Measurements from ENCODE around the gene ZBTB26.
"Not testable (repeated sequence)": the region's sequence is repeated elsewhere in the genome, so short reads cannot be mapped to it uniquely, and the experiment has no call there.

Gene ZBTB26

DNA sequence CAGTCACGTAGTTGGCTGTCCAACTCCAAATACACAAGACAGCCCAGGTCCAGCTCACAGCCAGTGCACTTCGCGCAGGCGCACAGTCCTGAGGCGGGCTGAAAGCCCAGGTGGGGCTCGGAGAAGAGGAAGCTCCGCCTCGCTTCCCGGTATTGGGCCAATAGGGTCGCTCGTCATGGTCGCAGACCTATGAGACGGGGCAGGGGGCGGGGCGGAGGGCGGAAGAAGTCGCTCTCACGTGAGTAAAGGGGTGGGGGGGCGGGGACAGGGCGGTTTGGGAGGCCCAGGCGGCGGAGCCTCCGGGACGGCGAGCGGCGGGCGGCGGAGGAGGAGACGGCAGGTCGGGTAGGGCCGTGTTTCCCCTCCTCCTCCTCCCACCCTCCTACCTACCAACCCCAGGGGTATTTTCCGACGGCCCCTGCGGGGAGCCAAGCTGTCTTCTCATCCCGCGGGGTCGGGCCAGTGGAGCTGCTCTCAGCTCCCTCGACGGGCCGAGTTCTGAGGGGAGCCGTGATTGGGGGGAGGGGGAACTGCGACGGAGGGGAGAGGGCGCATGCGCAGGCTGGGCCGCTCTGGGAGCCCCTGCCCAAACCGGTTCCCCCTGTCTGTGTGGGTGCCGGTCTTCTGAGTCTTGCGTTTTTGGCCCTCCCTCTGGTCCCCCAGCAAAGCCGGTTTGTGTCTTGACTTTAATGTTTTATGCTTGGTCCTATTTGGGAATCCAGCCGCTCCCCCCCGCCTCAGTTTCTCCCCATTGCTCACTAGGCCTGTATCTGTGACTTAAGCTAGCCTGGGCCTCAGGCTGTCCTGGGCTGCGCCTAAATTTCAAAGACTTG is 9.7 kb upstream of the ZBTB26 start, which contains the start of gene RABGAP1:
Gene RABGAP1 (plus strand): TSS at position 272 of the 833 bp plus-strand sequence. CDS start 16,040 bp downstream, outside the sequence.
- DNase-seq (peak; percentile 95), ATAC-seq (replicated peaks) (peak; percentile 98)
- Mint-ChIP-seq H3K9me3 (peaks cover 0 to 1% of the 10 kb centered on the region in 2 donors), H3K27me3 (no peaks in the 10 kb centered on the region), H3K4me1 (peaks cover 18 to 31% of the 10 kb centered on the region in 2 donors), H3K4me3 (peak within 1 kb of the TSS; percentile 96 to 97), H3K27ac (peak within 1 kb of the TSS; percentile 97), H3K36me3 (peaks cover 16 to 34% of the 10 kb centered on the region in 2 donors)

DNA sequence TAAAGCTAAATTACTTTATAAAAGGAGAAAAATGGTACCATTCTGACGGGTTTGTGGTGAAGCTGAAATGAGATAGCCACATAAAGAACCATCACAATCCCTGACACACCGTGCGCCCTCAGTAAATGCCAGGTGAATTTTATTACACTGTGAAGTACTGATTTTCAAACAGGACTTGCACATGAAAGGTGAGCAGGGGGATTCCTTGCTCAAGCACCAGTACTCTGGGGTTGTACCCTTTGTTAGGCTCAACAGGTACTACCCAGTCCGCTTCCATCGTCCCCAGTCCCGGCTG is 9.1 kb upstream of the ZBTB26 start:
- peaks cover 0 to 1% of the 10 kb centered on the region in 2 donors for H3K9me3 Mint-ChIP-seq
- DNase-seq (no peak), ATAC-seq (replicated peaks) (no peak)
- H3K27ac Mint-ChIP-seq = peak overlapping the region; percentile 97
- peaks cover 16 to 26% of the 10 kb centered on the region in 2 donors for H3K4me1 Mint-ChIP-seq
- H3K36me3 Mint-ChIP-seq = peaks cover 16 to 34% of the 10 kb centered on the region in 2 donors
- H3K27me3 Mint-ChIP-seq = no peaks in the 10 kb centered on the region
- peak overlapping the region; percentile 96 to 97 for H3K4me3 Mint-ChIP-seq

GRCh38 chr9:122939601-122940000 is 8.3 kb upstream of the ZBTB26 start:
- H3K27me3 Mint-ChIP-seq = no peaks in the 10 kb centered on the region
- peaks cover 0 to 1% of the 10 kb centered on the region in 2 donors for H3K9me3 Mint-ChIP-seq
- peak overlapping the region; percentile 33 to 34 for H3K4me3 Mint-ChIP-seq
- peaks cover 18 to 36% of the 10 kb centered on the region in 2 donors for H3K36me3 Mint-ChIP-seq
- H3K4me1 Mint-ChIP-seq = peaks cover 13 to 28% of the 10 kb centered on the region in 2 donors
- no peak for ATAC-seq (replicated peaks)
- DNase-seq = no peak
- H3K27ac Mint-ChIP-seq = no peak overlapping the region

DNA sequence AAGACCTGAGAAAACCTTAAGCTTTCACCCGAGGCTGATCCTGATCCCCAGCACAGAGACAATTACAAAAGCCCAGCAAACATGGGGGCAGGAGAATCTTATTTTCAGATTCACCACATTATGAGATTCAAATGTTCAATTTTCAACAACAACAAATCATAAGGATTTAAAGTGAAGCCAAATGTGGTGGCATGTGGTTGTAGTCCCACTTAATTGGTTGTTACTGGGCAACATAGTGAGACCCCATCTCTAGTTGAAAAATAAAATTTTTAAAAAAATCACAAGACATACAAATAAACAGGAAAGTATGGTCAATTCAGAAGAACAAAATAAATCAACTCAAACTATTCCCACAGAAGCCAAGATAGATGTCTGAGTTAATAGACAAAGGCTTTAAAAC is 5.6 kb upstream of the ZBTB26 start:
- DNase-seq = no peak
- H3K9me3 Mint-ChIP-seq = peaks cover 0 to 1% of the 10 kb centered on the region in 2 donors
- no peaks in the 10 kb centered on the region for H3K27me3 Mint-ChIP-seq
- H3K4me3 Mint-ChIP-seq = no peak overlapping the region
- H3K4me1 Mint-ChIP-seq = peaks cover 14 to 32% of the 10 kb centered on the region in 2 donors
- no peak overlapping the region for H3K27ac Mint-ChIP-seq
- ATAC-seq (replicated peaks) = no peak
- peaks cover 18 to 33% of the 10 kb centered on the region in 2 donors for H3K36me3 Mint-ChIP-seq

DNA sequence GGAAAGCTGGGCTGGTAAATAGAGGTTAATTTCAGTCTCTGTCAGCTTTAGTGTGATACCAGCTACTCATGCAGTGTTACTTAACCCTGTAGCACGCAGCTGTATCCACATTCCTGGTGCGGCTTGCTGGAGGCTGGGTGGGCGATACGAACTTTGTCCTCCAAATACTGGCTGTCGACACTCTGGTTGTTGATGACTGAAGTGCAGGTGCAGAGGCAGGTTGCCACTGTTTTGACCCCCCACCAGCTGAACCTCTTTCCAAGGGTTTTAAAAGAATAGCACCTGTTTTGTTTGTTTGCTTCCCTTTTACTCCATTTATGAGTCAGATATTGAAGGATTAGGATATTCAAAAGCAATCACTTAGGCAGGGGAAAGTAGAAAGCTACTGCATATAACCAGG is 5.2 kb upstream of the ZBTB26 start:
- Mint-ChIP-seq H3K9me3 (peaks cover 0 to 1% of the 10 kb centered on the region in 2 donors), H3K4me1 (peaks cover 10 to 28% of the 10 kb centered on the region in 2 donors), H3K4me3 (no peak overlapping the region), H3K27ac (no peak overlapping the region), H3K36me3 (peaks cover 18 to 33% of the 10 kb centered on the region in 2 donors), H3K27me3 (no peaks in the 10 kb centered on the region)
- DNase-seq = no peak
- ATAC-seq (replicated peaks) = no peak

DNA sequence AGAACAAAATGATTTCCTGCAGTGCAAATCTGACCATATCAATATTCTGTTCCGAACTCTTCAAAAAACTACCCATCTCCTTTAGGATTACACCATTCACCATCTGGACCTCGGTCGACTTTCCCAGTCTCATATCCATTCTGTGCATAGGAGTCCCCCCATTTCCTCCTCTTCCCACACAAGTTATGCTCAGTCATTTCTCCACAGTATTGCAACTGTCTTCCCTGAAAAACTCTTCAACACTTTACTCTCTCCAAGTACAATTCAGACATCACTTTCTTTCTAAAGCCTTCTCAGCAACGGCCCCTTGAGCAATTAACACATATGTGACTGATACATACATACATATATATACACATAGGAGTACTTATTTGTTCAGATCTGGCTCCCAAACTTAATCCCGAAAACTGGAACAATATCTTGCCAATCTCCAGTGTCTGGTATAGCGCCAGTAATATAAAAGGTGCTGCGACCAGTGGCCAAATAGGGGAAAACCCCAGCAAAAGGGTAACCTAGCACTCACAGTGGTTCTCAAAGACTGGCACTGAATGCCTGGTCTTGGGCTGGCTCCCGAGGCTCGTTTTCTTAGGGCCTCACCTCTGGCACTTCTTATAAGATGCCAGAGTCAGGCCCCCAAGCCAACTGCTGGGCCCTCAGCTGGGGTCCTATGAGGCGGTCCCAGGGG is 629 bp downstream of the ZBTB26 start:
- ATAC-seq (replicated peaks) (peak; percentile 58 to 59), DNase-seq (no peak)
- Mint-ChIP-seq H3K27ac (no peak overlapping the region), H3K9me3 (no peaks in the 10 kb centered on the region), H3K27me3 (no peaks in the 10 kb centered on the region), H3K4me3 (no peak overlapping the region), H3K36me3 (peaks cover 1 to 6% of the 10 kb centered on the region in 2 donors), H3K4me1 (peaks cover 4 to 17% of the 10 kb centered on the region in 2 donors)

DNA sequence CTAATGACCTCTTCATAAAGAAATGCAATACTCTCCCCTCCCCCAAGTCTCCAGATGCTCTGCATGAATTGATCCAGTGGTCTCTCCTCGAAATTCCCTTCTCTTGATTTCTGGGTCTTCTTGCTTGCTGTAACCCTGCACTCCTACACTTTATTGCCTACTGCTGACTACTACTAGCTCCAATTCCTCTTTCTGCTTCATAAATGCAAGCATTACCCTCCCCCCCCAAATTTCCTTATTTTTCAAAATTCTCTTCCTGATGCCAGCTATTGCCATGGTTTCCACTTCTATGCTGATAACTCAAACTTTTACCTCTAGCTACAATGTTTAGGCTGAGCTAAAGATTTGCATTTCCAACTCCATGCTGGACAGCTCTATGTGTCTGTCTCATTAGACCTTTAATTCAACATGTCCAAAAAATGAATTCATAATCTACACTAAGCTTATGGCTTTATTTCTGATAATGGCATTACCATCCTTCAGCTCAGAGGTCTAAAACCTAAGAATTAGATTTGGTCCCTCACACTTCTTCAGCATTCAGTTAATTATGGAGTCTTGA is 1.4 kb downstream of the ZBTB26 start:
- H3K27ac Mint-ChIP-seq = no peak overlapping the region
- ATAC-seq (replicated peaks) = no peak
- no peak overlapping the region for H3K4me3 Mint-ChIP-seq
- no peaks in the 10 kb centered on the region for H3K9me3 Mint-ChIP-seq
- H3K27me3 Mint-ChIP-seq = no peaks in the 10 kb centered on the region
- peaks cover 4 to 14% of the 10 kb centered on the region in 2 donors for H3K4me1 Mint-ChIP-seq
- no peak for DNase-seq
- H3K36me3 Mint-ChIP-seq = peaks cover under 1 to 4% of the 10 kb centered on the region in 2 donors

DNA sequence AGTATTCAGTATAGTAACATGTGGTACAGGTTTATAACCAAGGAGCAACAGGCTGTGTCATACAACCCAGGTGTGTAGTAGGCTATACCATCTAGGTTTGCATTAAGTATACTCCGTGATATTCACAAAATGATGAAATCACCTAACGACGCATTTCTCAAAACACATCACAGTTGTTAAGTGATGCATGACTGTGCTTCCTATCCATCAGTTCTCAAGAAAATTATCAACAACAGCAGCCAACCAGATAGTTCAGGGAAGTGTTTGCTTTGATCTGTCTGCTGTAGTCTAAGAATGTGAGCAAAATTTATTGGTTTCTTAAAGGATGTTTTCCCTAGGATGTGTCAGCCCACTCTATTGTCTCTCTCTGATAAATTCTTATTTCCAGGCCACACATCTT is 7.4 kb downstream of the ZBTB26 start:
- ATAC-seq (replicated peaks) = peak; percentile 90 to 97

GRCh38 chr9:122922713-122923112 is 8.6 kb downstream of the ZBTB26 start:
- ATAC-seq (replicated peaks) (no peak), DNase-seq (no peak)
- no peaks in the 10 kb centered on the region for H3K27me3 Mint-ChIP-seq
- H3K9me3 Mint-ChIP-seq = no peaks in the 10 kb centered on the region
- H3K4me3 Mint-ChIP-seq = no peak overlapping the region
- H3K36me3 Mint-ChIP-seq = peaks cover 9 to 36% of the 10 kb centered on the region in 2 donors
- H3K27ac Mint-ChIP-seq = no peak overlapping the region
- H3K4me1 Mint-ChIP-seq = peaks cover 9 to 18% of the 10 kb centered on the region in 2 donors

More for the DNA sequence above, 7.4 kb downstream of the ZBTB26 start:
- H3K9me3 Mint-ChIP-seq = no peaks in the 10 kb centered on the region
- no peak overlapping the region for H3K4me3 Mint-ChIP-seq
- H3K27me3 Mint-ChIP-seq = no peaks in the 10 kb centered on the region
- H3K27ac Mint-ChIP-seq = peak overlapping the region; percentile 3
- H3K36me3 Mint-ChIP-seq = peaks cover 6 to 34% of the 10 kb centered on the region in 2 donors
- DNase-seq = no peak
- H3K4me1 Mint-ChIP-seq = peaks cover 9 to 18% of the 10 kb centered on the region in 2 donors

- H3K9me3 Mint-ChIP-seq = no peaks in the 10 kb centered on the region
- no peak for DNase-seq
- peaks cover 9 to 43% of the 10 kb centered on the region in 2 donors for H3K36me3 Mint-ChIP-seq
- H3K4me3 Mint-ChIP-seq = no peak overlapping the region
- no peak for ATAC-seq (replicated peaks)
- H3K4me1 Mint-ChIP-seq = peaks cover 3 to 5% of the 10 kb centered on the region in 2 donors
- H3K27ac Mint-ChIP-seq = no peak overlapping the region
- H3K27me3 Mint-ChIP-seq = no peaks in the 10 kb centered on the region
Measured at GRCh38 chr9:122918310-122918709, 13.0 kb downstream of the ZBTB26 start.

- H3K36me3 Mint-ChIP-seq = peaks cover 19 to 35% of the 10 kb centered on the region in 2 donors
Measured at GRCh38 chr9:122912964-122913673, 18.2 kb downstream of the ZBTB26 start, which contains the start of gene ZBTB6. Gene ZBTB6, minus strand, starts transcription at chr9:122913323. Its CDS starts 1,251 bp downstream, at chr9:122912072.

GRCh38 chr9:122912671-122912963 is 18.7 kb downstream of the ZBTB26 start:
- Mint-ChIP-seq H3K4me3 (peak overlapping the region; percentile 89 to 91), H3K9me3 (no peaks in the 10 kb centered on the region), H3K36me3 (peaks cover 22 to 40% of the 10 kb centered on the region in 2 donors), H3K27ac (peak overlapping the region; percentile 96), H3K27me3 (no peaks in the 10 kb centered on the region), H3K4me1 (peaks cover 14 to 18% of the 10 kb centered on the region in 2 donors)
- DNase-seq = no peak
- no peak for ATAC-seq (replicated peaks)

More at GRCh38 chr9:122912964-122913673, 18.2 kb downstream of the ZBTB26 start, which contains the start of gene ZBTB6:
- H3K9me3 Mint-ChIP-seq = no peaks in the 10 kb centered on the region
- ATAC-seq (replicated peaks) = peak; percentile 99
- H3K27ac Mint-ChIP-seq = peak within 1 kb of the TSS; percentile 96
- H3K27me3 Mint-ChIP-seq = no peaks in the 10 kb centered on the region
- peak; percentile 87 for DNase-seq
- peaks cover 14 to 18% of the 10 kb centered on the region in 2 donors for H3K4me1 Mint-ChIP-seq
- H3K4me3 Mint-ChIP-seq = peak within 1 kb of the TSS; percentile 89 to 91

DNA sequence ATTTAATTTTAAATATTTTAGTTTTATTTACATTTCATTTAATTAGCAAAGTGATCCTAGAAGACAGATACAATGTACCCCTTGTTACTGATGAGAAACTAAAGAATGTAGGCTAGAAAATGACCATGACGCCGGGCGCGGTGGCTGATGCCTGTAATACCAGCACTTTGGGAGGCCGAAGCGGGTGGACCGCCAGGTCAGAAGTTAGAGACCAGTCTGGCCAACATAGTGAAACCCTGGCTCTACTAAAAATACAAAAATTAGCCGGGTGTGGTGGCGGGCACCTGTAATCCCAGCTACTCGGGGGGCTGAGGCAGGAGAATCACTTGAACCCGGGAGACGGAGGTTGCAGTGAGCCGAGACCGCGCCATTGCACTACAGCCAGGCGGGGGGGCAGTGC is 25.2 kb downstream of the ZBTB26 start:
- H3K4me3 Mint-ChIP-seq = not testable (repeated sequence)

More for the DNA sequence above, 25.2 kb downstream of the ZBTB26 start:
- H3K27ac Mint-ChIP-seq; H3K4me1 Mint-ChIP-seq; H3K27me3 Mint-ChIP-seq; DNase-seq; ATAC-seq (replicated peaks); H3K9me3 Mint-ChIP-seq: not testable (repeated sequence)
- H3K36me3 Mint-ChIP-seq = peaks cover 15 to 22% of the 10 kb centered on the region in 2 donors

Data from stimulated activated naive B cell treated with anti-CD40 and anti-IgM and Interleukin-4, amounts not matched to agents 10 μg/mL and 1 μg/mL and 100 μg/mL, for 72 hours (primary cell).